ENCODE measurements around the gene ZPBP.
"Not testable (repeated sequence)": the region's sequence is repeated elsewhere in the genome, so short reads cannot be mapped to it uniquely, and the experiment has no call there.

ZPBP gene

GRCh38 chr7:50041165-50041564, 51.9 kb downstream of the ZPBP start:
- DNase-seq: not testable (repeated sequence)

- no peak for DNase-seq
Measured at GRCh38 chr7:50037086-50037485, 56.0 kb downstream of the ZPBP start.

- DNase-seq: no peak
Measured at GRCh38 chr7:50022991-50023390, 70.1 kb downstream of the ZPBP start.

- no peak for DNase-seq
Measured at GRCh38 chr7:50022451-50022850, 70.6 kb downstream of the ZPBP start.

- DNase-seq: no peak
Measured at GRCh38 chr7:49995681-49996080, 97.4 kb downstream of the ZPBP start.

GRCh38 chr7:49986191-49986590, 106.9 kb downstream of the ZPBP start:
- DNase-seq: no peak

GRCh38 chr7:49980465-49980864, 112.6 kb downstream of the ZPBP start:
- no peak for DNase-seq

- no peak for DNase-seq
Measured at GRCh38 chr7:49976238-49976637, 116.8 kb downstream of the ZPBP start.

GRCh38 chr7:49974035-49974434, 119.0 kb downstream of the ZPBP start:
- DNase-seq: no peak

GRCh38 chr7:49937608-49938007, 155.4 kb downstream of the ZPBP start:
- no peak for DNase-seq

- DNase-seq: no peak
Measured at GRCh38 chr7:49931627-49932026, 161.4 kb downstream of the ZPBP start.

- no peak for DNase-seq
Measured at GRCh38 chr7:49928787-49929186, 164.3 kb downstream of the ZPBP start.

- no peak for DNase-seq
Measured at GRCh38 chr7:49927631-49928030, 165.4 kb downstream of the ZPBP start.

GRCh38 chr7:49926720-49927119, 166.3 kb downstream of the ZPBP start:
- no peak for DNase-seq

- no peak for DNase-seq
Measured at GRCh38 chr7:49911909-49912308, 181.1 kb downstream of the ZPBP start.

- no peak for DNase-seq
Measured at GRCh38 chr7:49894543-49894942, 198.5 kb downstream of the ZPBP start.

GRCh38 chr7:49893131-49893530, 199.9 kb downstream of the ZPBP start:
- DNase-seq: no peak

GRCh38 chr7:49892481-49892880, 200.6 kb downstream of the ZPBP start:
- DNase-seq: no peak

Data from suppressor macrophage treated with lipopolysaccharide for 1 hour (primary cell).